ENCODE results near the gene GRIN2C.

GRIN2C gene

GRCh38 chr17:74893936-74894671 is 34.4 kb upstream of the GRIN2C start:
- Histone ChIP-seq H3K27me3 (ENCODE audit: control insufficient read depth, insufficient read depth, low read length) (peaks cover 51% of the 10 kb centered on the region), H3K9ac (ENCODE audit: low read length) (no peak overlapping the region), H3K4me1 (ENCODE audit: control insufficient read depth, low read depth, low read length) (no peaks in the 10 kb centered on the region), H3K27ac (ENCODE audit: low read length) (no peak overlapping the region), H3K36me3 (ENCODE audit: control insufficient read depth, low read depth, low read length) (no peaks in the 10 kb centered on the region), H3K9me3 (ENCODE audit: control insufficient read depth, low read depth, low read length) (no peaks in the 10 kb centered on the region), H3K4me3 (ENCODE audit: low read length) (peak overlapping the region; percentile 59)

GRCh38 chr17:74892974-74893911 is 33.6 kb upstream of the GRIN2C start, which contains the start of gene FADS6:
FADS6 (minus strand) TSS chr17:74893633; CDS start chr17:74893595, 38 bp downstream.
- no peaks in the 10 kb centered on the region for H3K4me1 ChIP-seq (ENCODE audit: control insufficient read depth, low read depth, low read length)
- peaks cover 51% of the 10 kb centered on the region for H3K27me3 ChIP-seq (ENCODE audit: control insufficient read depth, insufficient read depth, low read length)
- no peaks in the 10 kb centered on the region for H3K36me3 ChIP-seq (ENCODE audit: control insufficient read depth, low read depth, low read length)
- H3K9ac ChIP-seq (ENCODE audit: low read length) = no peak within 1 kb of the TSS
- H3K9me3 ChIP-seq (ENCODE audit: control insufficient read depth, low read depth, low read length) = no peaks in the 10 kb centered on the region
- H3K4me3 ChIP-seq (ENCODE audit: low read length) = peak within 1 kb of the TSS; percentile 59
- H3K27ac ChIP-seq (ENCODE audit: low read length) = no peak within 1 kb of the TSS

GRCh38 chr17:74892013-74892841 is 32.5 kb upstream of the GRIN2C start:
- H3K36me3 ChIP-seq (ENCODE audit: control insufficient read depth, low read depth, low read length) = no peaks in the 10 kb centered on the region
- H3K4me1 ChIP-seq (ENCODE audit: control insufficient read depth, low read depth, low read length) = no peaks in the 10 kb centered on the region
- no peak overlapping the region for H3K27ac ChIP-seq (ENCODE audit: low read length)
- H3K9me3 ChIP-seq (ENCODE audit: control insufficient read depth, low read depth, low read length) = no peaks in the 10 kb centered on the region
- peaks cover 51% of the 10 kb centered on the region for H3K27me3 ChIP-seq (ENCODE audit: control insufficient read depth, insufficient read depth, low read length)
- H3K9ac ChIP-seq (ENCODE audit: low read length) = no peak overlapping the region
- H3K4me3 ChIP-seq (ENCODE audit: low read length) = no peak overlapping the region

- no peak overlapping the region for H3K4me3 ChIP-seq (ENCODE audit: low read length)
- no peaks in the 10 kb centered on the region for H3K9me3 ChIP-seq (ENCODE audit: control insufficient read depth, low read depth, low read length)
- H3K4me1 ChIP-seq (ENCODE audit: control insufficient read depth, low read depth, low read length) = no peaks in the 10 kb centered on the region
- no peaks in the 10 kb centered on the region for H3K36me3 ChIP-seq (ENCODE audit: control insufficient read depth, low read depth, low read length)
- no peak overlapping the region for H3K27ac ChIP-seq (ENCODE audit: low read length)
- H3K27me3 ChIP-seq (ENCODE audit: control insufficient read depth, insufficient read depth, low read length) = peaks cover 40% of the 10 kb centered on the region
- no peak overlapping the region for H3K9ac ChIP-seq (ENCODE audit: low read length)
Observed at GRCh38 chr17:74890554-74890953, 30.9 kb upstream of the GRIN2C start.

GRCh38 chr17:74888469-74888868 is 28.8 kb upstream of the GRIN2C start:
- Histone ChIP-seq H3K4me1 (ENCODE audit: control insufficient read depth, low read depth, low read length) (no peaks in the 10 kb centered on the region), H3K9me3 (ENCODE audit: control insufficient read depth, low read depth, low read length) (no peaks in the 10 kb centered on the region), H3K27me3 (ENCODE audit: control insufficient read depth, insufficient read depth, low read length) (peaks cover 19% of the 10 kb centered on the region), H3K4me3 (ENCODE audit: low read length) (no peak overlapping the region), H3K9ac (ENCODE audit: low read length) (no peak overlapping the region), H3K36me3 (ENCODE audit: control insufficient read depth, low read depth, low read length) (no peaks in the 10 kb centered on the region), H3K27ac (ENCODE audit: low read length) (no peak overlapping the region)

GRCh38 chr17:74883241-74883745 is 23.6 kb upstream of the GRIN2C start:
- Histone ChIP-seq H3K27me3 (ENCODE audit: control insufficient read depth, insufficient read depth, low read length) (no peaks in the 10 kb centered on the region), H3K4me3 (ENCODE audit: low read length) (no peak overlapping the region), H3K9me3 (ENCODE audit: control insufficient read depth, low read depth, low read length) (no peaks in the 10 kb centered on the region), H3K4me1 (ENCODE audit: control insufficient read depth, low read depth, low read length) (peaks cover 5% of the 10 kb centered on the region), H3K27ac (ENCODE audit: low read length) (no peak overlapping the region), H3K36me3 (ENCODE audit: control insufficient read depth, low read depth, low read length) (no peaks in the 10 kb centered on the region), H3K9ac (ENCODE audit: low read length) (no peak overlapping the region)

GRCh38 chr17:74882517-74883240 is 23.0 kb upstream of the GRIN2C start:
- Histone ChIP-seq H3K27ac (ENCODE audit: low read length) (no peak overlapping the region), H3K27me3 (ENCODE audit: control insufficient read depth, insufficient read depth, low read length) (no peaks in the 10 kb centered on the region), H3K4me3 (ENCODE audit: low read length) (no peak overlapping the region), H3K9ac (ENCODE audit: low read length) (no peak overlapping the region), H3K9me3 (ENCODE audit: control insufficient read depth, low read depth, low read length) (no peaks in the 10 kb centered on the region), H3K4me1 (ENCODE audit: control insufficient read depth, low read depth, low read length) (peaks cover 5% of the 10 kb centered on the region), H3K36me3 (ENCODE audit: control insufficient read depth, low read depth, low read length) (no peaks in the 10 kb centered on the region)

GRCh38 chr17:74881073-74881472 is 21.4 kb upstream of the GRIN2C start:
- Histone ChIP-seq H3K27me3 (ENCODE audit: control insufficient read depth, insufficient read depth, low read length) (no peaks in the 10 kb centered on the region), H3K36me3 (ENCODE audit: control insufficient read depth, low read depth, low read length) (no peaks in the 10 kb centered on the region), H3K27ac (ENCODE audit: low read length) (no peak overlapping the region), H3K9me3 (ENCODE audit: control insufficient read depth, low read depth, low read length) (no peaks in the 10 kb centered on the region), H3K4me3 (ENCODE audit: low read length) (no peak overlapping the region), H3K9ac (ENCODE audit: low read length) (no peak overlapping the region), H3K4me1 (ENCODE audit: control insufficient read depth, low read depth, low read length) (peaks cover 5% of the 10 kb centered on the region)

- no peaks in the 10 kb centered on the region for H3K36me3 ChIP-seq (ENCODE audit: control insufficient read depth, low read depth, low read length)
- H3K4me1 ChIP-seq (ENCODE audit: control insufficient read depth, low read depth, low read length) = peaks cover 5% of the 10 kb centered on the region
- H3K27me3 ChIP-seq (ENCODE audit: control insufficient read depth, insufficient read depth, low read length) = no peaks in the 10 kb centered on the region
- H3K27ac ChIP-seq (ENCODE audit: low read length) = no peak overlapping the region
- H3K9me3 ChIP-seq (ENCODE audit: control insufficient read depth, low read depth, low read length) = no peaks in the 10 kb centered on the region
- no peak overlapping the region for H3K9ac ChIP-seq (ENCODE audit: low read length)
- no peak overlapping the region for H3K4me3 ChIP-seq (ENCODE audit: low read length)
Observed at GRCh38 chr17:74879308-74879707, 19.6 kb upstream of the GRIN2C start.

GRCh38 chr17:74878658-74879057 is 19.0 kb upstream of the GRIN2C start:
- H3K4me1 ChIP-seq (ENCODE audit: control insufficient read depth, low read depth, low read length) = peaks cover 11% of the 10 kb centered on the region
- H3K9me3 ChIP-seq (ENCODE audit: control insufficient read depth, low read depth, low read length) = no peaks in the 10 kb centered on the region
- no peak overlapping the region for H3K4me3 ChIP-seq (ENCODE audit: low read length)
- H3K36me3 ChIP-seq (ENCODE audit: control insufficient read depth, low read depth, low read length) = no peaks in the 10 kb centered on the region
- no peak overlapping the region for H3K9ac ChIP-seq (ENCODE audit: low read length)
- no peaks in the 10 kb centered on the region for H3K27me3 ChIP-seq (ENCODE audit: control insufficient read depth, insufficient read depth, low read length)
- no peak overlapping the region for H3K27ac ChIP-seq (ENCODE audit: low read length)
